Epithelial cell of esophagus (primary cell): ENCODE data around the gene COL18A1.
"Not testable (repeated sequence)": the region's sequence is repeated elsewhere in the genome, so short reads cannot be mapped to it uniquely, and the experiment has no call there.

Experiments
- DNase-seq: peaks from one replicate; pipeline ENCODE4 v3.0.0; 2010; ENCODE audit warnings: low read depth
- H3K4me3 ChIP-seq: 2 replicates; pipeline ENCODE4 v1.5.1; 2011; ENCODE audit warnings: mild to moderate bottlenecking, low read length, control low read depth
- TF ChIP-seq, protein P1 (sequence below): IDR thresholded peaks from 2 replicates; pipeline ENCODE4 v1.5.1; 2011; ENCODE audit warnings: low read depth, mild to moderate bottlenecking, low read length, control low read depth, inconsistent platforms; ENCODE audit not compliant: insufficient read depth; ENCODE audit errors: missing control alignments

COL18A1 gene

DNA sequence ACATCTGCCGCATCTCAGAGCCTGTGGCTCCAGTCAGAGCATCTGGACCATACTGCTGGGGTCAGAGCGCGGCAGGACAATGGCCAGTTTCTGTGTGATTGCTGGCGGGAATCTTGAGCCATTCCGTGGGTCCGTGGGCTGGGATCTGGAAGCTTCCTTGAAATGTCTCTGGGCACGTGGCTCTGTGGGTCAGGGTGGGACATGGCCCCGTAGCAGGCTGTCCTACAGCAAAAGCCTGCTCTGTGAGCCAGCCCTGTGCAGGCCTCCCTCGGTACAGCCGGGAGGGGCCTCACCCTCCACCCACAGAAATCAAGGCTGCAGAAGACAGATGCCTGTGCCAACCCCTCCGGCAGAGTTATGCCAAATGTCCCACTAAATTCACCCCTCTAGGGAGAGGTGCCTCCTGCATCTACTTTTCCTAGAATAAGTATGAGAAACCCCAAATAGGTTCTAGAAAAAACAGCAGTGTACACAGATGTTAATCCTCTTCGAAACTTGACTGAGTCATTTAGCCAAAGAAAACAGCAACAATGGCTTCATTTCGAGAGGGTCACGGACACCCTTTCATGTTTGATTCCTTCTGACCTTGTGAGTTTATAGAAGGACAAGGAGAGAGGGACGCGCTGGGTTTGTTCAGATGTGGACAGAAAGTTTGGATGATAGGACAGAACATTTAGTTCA, 27.8 kb downstream of the COL18A1 start:
- H3K4me3 ChIP-seq: no peak overlapping the region
- DNase-seq: no peak
- TF ChIP-seq, protein P1, sequence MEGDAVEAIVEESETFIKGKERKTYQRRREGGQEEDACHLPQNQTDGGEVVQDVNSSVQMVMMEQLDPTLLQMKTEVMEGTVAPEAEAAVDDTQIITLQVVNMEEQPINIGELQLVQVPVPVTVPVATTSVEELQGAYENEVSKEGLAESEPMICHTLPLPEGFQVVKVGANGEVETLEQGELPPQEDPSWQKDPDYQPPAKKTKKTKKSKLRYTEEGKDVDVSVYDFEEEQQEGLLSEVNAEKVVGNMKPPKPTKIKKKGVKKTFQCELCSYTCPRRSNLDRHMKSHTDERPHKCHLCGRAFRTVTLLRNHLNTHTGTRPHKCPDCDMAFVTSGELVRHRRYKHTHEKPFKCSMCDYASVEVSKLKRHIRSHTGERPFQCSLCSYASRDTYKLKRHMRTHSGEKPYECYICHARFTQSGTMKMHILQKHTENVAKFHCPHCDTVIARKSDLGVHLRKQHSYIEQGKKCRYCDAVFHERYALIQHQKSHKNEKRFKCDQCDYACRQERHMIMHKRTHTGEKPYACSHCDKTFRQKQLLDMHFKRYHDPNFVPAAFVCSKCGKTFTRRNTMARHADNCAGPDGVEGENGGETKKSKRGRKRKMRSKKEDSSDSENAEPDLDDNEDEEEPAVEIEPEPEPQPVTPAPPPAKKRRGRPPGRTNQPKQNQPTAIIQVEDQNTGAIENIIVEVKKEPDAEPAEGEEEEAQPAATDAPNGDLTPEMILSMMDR: no peak

DNA sequence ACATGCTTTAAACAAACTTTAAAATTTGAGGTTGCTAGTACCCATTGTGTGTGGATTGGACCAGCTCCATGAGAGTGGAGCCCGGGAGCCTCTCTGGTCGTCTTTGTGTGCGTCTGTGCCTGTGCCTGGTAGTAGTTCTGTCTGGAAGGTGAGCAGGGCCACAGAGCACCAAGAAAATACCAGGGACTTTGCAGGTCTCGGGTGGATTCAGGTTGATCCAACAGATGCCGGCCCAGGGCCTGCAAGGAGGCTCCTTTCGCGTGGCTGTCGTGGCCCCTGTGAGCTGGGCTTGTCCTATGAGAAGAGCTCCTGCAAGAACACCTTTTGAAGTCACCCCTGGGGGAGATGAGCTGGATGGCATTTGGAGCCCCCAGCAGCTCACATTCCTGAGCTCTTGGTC, 28.3 kb downstream of the COL18A1 start:
- TF ChIP-seq, protein P1: no peak
- no peak for DNase-seq
- no peak overlapping the region for H3K4me3 ChIP-seq

DNA sequence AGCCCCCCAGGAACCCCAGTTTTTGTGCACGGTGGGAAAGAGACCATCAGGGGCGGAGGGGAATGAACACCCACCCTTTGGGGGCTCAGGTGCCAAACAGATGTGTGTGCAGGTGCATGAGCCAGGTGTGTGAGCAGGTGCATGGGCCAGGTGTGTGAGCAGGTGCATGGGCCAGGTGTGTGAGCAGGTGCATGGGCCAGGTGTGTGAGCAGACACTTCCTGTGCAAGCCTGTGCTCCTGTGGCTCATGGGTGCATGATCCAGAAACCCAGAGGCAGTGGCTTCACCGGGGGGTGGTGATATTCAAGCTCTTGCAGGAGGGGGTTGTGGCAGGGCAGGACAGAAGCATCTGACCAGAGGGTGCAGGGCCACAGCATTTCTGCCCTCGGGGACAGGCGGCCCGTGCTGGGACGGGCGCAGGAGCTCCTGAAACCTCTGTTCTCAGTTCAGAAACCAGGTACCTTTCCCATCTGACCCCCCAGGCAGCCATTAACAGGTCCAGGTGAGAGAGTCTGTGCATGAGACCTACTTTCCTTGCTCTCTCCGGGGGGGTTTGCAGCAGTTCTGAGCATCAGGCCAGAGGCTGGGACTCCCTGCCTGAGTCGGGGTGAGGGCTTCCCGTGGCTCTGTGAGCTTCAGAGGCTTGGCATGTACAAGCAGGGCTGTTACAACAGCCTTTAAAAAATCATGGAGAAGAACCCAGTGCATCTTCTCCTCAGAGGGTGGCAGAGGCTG, 29.1 kb downstream of the COL18A1 start:
- H3K4me3 ChIP-seq: no peak overlapping the region

DNA sequence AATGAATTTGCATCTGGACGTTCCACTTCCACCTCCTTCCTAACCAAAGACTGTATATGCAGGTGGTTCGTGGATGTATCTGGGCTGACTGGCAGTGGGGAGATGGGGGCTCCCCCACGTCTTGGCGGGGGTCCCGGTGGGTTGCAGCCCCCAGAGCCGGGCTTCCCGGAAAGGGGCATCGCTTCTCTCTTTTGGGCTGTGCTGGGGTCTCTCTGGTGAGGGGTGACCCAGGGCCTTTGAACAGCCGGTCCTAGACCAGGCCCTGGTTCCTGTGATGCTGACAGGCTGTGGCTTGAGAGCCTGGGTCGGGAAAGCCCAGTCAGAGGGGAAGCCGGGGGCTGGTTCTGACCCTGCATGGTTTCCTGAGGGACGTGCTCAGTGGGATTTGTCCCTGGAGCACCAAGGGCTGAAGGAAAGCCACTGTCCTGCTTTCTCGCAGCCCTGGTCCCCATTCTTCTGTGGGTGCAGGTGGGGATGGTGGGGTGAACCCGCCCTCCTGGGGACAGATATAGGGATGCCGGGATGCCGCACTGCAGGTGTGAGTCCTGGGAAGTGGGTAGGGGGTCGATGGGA, 29.8 kb downstream of the COL18A1 start:
- H3K4me3 ChIP-seq: no peak overlapping the region
- DNase-seq: no peak
- TF ChIP-seq, protein P1: no peak

More for the DNA sequence above, 29.1 kb downstream of the COL18A1 start:
- no peak for DNase-seq
- TF ChIP-seq, protein P1: no peak

DNA sequence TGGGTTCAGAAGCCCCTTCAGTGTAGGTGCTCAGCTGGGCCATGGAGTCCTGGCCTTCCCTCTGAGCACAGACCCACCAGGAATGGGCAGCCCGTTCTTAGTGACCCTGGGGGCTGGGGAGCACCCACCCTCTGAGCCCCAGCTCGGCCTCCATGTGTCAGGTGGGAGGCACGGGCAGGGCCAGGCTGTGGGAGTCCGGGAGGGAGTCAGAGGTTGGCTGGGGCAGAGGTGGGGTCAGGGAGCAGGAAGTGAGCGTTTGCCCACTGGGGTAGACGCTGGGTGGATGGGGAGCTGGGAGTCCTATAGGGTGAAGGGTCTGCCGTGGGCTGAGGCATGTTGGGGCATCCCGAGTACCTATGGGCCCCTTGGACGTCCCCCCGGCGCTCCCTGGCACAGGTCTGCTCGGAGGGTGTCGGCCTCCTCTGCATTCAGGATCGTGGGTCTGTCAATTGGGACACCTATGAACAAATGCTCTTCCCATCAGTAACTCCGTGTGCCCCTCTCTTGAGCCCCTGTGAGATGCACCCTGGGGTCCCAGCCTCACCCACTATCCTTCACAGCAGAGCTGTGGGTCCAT, 30.5 kb downstream of the COL18A1 start:
- H3K4me3 ChIP-seq: no peak overlapping the region
- TF ChIP-seq, protein P1: no peak
- no peak for DNase-seq

DNA sequence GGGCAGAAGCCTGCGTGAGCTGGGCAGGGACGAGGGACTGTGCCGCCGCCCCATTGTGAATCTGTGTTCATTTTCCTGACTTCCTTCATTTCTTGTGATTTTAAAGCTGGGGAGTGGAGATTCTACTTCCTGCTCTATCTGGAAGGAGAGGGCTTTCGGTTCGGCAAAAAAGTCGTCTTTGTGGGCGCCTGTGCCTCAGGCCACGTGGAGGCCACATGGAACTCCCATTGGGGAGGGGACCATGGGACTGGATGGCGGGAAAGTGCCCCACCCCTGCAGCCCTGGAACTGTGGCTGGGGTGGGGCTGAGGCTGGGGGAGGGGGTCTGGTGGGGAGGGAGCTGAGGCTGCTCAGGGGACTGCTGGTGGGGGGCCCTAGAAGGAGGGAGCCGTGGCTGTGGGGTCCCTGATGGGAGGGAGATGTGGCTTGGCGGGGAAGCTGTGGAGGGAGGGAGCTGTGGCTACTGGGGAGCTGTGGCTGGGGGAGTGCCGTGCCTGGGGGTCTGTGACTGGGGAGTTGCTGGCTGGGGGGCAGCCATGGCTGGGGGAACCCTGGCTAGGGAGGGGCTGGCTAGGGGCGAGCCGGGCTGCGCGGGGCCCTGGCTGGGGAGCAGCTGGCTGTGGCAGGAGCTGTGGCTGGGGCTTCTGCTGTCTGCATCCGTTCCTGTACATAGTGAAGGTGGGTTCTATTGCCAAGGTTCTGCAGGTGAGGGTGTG, 31.5 kb downstream of the COL18A1 start:
- no peak for DNase-seq
- TF ChIP-seq, protein P1: no peak

DNA sequence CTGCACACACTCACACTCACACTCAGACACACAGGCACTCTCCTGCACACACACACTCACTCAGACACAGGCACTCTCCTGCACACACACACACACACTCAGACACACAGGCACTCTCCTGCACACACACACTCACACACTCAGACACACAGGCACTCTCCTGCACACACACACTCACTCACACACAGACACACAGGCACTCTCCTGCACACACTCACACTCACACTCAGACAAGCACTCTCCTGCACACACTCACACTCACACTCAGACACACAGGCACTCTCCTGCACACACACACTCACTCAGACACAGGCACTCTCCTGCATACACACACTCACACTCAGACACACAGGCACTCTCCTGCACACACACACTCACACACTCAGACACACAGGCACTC, 32.9 kb downstream of the COL18A1 start:
- not testable (repeated sequence) for DNase-seq

More for the DNA sequence above, 31.5 kb downstream of the COL18A1 start:
- no peak overlapping the region for H3K4me3 ChIP-seq

More for the DNA sequence above, 32.9 kb downstream of the COL18A1 start:
- H3K4me3 ChIP-seq: not testable (repeated sequence)
